ENCODE data around the gene SPPL3.
A peak's percentile ranks its signal among the peaks of the same experiment; 100 is the strongest.
"Not testable (repeated sequence)": the region's sequence is repeated elsewhere in the genome, so short reads cannot be mapped to it uniquely, and the experiment has no call there.

Gene SPPL3, protein sequence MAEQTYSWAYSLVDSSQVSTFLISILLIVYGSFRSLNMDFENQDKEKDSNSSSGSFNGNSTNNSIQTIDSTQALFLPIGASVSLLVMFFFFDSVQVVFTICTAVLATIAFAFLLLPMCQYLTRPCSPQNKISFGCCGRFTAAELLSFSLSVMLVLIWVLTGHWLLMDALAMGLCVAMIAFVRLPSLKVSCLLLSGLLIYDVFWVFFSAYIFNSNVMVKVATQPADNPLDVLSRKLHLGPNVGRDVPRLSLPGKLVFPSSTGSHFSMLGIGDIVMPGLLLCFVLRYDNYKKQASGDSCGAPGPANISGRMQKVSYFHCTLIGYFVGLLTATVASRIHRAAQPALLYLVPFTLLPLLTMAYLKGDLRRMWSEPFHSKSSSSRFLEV

DNA sequence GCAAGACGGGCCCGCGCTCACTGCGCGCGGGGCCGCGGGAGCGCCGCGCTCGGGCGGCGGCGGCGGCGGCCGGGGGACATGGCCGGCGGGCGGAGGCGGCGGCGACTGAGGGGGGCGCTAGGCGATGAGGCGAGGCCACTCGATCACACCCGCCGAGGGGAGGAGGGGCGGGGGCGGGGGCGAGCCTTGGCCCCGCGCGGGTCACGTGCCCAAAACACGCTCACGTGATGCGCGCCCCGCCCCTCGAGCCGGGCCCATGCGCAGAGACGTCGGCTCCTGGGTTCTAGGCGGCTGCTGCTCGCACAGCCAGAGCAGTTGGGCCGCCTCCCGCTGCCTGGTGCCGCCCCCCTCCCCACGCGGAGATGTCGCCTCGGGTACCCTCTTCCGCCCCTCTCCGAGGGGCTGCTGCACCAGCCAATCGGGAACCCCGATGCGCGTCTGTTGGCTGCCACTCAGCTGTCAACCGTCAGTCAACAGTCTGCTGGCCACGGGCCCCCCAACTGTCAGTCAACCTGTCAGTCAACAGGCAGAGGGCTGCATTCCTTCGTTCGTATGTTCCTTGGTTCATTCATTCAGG lies at the start of gene SPPL3:
TSS of gene SPPL3 (minus strand) at position 162 of the 577 bp plus-strand sequence. CDS start 491 bp downstream, outside the sequence.
- DNase-seq = peak; percentile 88

DNA sequence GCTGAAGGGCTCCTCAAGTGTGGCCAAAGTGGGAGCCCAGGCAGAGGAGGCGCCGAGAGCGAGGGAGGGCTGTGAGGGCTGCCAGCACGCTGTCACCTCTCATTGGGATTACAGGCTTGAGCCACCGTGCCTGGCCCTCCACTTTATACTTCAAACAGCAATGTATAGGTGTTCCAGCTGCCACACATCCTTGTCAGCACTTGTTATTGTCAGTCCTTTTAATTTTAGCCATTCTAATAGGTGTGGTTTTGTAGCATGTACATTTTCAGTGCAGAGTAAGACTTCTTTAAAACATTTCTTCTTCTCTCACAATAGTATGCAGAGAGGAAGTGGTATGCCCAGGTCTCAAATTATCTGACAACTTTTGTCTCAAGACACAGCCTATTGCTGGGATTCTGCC lies 46.6 kb upstream of the SPPL3 start:
- DNase-seq = no peak

DNA sequence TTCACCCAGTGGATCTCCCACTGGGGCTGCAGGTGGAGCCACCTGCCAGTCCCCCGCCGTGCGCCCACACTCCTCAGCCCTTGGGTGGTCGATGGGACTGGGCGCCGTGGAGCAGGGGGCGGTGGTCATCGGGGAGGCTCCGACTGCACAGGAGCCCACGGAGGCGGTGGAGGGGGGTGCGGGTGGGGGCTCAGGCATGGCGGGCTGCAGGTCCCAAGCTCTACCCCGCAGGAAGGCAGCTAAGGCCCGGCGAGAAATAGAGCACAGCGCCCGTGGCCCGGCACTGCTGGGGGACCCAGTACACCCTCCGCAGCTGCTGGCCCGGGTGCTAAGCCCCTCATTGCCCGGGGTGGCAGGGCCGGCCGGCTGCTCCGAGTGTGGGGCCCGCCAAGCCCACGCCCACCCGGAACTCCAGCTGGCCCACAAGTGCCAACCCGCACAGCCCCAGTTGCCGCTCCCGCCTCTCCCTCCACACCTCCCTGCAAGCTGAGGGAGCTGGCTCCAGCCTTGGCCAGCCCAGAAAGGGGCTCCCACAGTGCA lies 46.2 kb upstream of the SPPL3 start:
- not testable (repeated sequence) for DNase-seq

DNA sequence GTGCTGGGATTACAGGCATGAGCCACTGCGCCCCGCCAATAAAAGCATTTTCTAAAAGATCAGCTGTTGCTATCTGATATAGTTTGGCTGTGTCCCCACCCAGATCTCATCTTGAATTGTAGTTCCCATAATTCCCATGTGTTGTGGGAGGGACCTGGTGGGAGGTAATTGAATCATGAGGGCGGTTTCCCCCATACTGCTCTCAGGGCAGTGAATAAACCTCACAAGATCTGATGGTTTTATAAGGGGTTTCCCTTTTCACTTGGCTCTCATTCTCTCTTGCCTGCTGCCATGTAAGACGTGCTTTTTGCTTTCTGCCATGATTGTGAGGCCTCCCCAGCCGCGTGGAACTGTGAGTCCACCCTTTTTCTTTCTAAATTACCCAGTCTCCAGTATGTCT lies 41.4 kb upstream of the SPPL3 start:
- DNase-seq = peak; percentile 70

DNA sequence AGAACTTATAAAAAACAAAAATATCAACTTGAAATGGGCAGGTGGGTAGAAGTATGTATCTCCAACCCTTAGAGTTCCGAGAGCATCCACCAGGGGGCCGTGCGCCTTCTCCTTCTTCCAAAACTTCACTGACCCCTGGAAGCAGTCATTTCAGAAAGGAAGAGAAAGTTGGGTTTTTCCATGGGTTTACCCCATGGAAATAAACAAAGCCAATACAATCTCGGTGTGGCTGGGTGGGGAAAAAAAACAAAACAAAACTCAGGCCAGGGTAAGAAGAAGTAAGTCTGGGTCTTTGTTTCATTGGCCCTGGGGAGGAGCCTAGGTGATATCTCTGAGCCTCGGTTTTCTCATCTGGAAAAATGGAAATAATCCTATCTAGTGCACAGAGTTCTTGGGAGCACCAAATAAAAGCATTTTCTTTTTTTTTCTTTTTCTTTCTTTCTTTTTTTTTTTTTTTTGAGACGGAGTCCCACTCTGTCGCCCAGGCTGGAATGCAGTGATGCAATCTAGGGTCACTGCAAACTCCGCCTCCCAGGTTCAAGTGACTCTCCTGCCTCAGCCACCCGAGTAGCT lies 40.6 kb upstream of the SPPL3 start:
- peak; percentile 91 for DNase-seq

DNA sequence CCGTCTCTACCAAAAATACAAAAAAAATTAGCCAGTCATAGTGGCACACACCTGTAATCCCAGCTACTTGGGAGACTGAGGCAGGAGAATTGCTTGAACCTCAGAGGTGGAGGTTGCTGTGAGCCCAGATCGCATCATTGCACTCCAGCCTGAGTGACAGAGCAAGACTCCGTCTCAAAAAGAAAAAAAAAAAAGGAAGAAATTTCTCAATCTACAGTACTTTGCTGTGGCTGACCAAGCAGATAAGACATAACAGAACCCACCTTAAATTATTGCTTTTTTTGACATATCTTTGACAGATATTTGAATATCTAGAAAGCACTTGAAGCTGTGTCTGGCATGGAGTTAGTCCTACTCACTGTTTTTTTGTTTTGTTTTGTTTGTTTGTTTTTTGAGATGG lies 39.3 kb upstream of the SPPL3 start:
- DNase-seq = peak; percentile 31

DNA sequence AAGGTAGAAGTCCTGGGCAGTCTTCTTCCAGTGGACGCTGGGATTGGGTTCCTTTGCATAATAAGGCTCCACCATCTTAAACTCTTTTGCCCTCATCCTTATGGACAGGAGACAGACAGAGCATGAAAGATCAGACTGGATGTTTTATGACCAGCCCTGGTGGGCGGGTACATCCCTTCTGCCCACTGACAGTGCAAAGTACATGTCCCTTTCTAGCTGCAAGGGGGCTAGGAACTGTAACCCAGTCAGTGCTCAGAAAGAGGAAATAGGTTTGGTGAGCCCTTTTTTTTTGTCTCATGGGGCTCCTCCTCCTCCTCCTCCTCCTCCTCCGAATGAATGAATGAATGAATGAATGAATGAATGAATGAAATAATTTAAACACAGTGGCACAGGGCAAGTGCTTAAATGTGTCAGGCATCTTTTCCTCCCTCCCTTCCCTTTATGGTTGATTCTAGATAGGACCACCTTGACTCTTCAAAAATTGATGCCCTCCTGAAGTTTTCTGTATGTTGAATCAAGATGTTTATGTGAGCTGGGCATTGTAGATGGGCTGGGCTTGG lies 37.8 kb upstream of the SPPL3 start:
- peak; percentile 50 for DNase-seq

DNA sequence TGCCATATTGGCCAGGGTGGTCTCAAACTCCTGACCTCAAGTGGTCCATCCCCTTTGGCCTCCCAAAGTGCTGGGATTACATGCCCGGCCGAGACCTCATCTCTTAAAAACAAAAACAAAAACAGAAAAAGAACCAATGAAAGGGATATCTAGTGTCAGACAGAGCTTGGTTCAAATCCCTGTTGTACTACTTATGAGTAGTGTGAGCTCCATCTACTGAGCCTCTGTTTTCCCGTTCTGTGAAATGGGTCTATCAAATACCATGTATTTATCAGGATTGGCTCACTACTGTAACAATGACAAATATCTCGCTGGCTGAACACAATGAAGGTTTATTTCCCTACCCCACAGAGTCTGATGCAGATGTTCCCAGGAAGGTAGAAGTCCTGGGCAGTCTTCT lies 37.3 kb upstream of the SPPL3 start:
- DNase-seq = no peak

DNA sequence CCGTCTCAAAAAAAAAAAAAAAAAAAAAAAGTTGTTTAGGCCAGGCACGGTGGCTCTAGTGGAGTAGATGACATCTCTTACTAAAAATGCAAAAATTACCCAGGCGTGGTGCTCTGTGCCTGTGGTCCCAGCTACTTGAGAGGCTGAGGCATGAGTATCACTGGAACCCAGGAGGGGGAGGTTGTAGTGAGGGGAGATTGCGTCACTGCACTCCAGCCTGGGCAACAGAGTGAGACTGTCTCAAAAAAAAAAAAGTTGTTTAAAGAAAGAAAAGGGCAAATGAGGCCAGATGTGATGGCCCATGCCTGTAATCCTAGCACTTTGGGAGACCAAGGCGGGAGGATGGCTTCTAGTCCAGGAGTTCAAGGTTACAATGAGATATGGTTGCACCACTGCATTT lies 36.6 kb upstream of the SPPL3 start:
- peak; percentile 27 for DNase-seq

DNA sequence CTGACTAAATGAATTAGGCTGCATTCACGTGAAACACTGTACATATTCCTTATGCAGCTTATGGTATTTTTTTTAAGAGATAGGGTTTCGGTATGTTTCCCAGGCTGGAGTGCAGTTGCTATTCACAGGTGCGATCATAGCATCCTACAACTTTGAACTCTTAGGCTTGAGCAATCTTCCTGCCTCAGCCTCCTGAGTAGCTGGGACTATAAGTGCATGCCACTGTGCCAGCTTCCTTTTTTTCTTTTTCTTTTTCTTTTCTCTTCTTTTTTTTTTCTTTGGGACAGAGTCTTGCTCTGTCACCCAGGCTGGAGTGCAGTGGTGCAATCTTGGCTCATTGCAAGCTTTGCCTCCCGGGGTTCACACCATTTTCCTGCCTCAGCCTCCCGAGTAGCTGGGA lies 35.8 kb upstream of the SPPL3 start:
- peak; percentile 46 for DNase-seq

DNA sequence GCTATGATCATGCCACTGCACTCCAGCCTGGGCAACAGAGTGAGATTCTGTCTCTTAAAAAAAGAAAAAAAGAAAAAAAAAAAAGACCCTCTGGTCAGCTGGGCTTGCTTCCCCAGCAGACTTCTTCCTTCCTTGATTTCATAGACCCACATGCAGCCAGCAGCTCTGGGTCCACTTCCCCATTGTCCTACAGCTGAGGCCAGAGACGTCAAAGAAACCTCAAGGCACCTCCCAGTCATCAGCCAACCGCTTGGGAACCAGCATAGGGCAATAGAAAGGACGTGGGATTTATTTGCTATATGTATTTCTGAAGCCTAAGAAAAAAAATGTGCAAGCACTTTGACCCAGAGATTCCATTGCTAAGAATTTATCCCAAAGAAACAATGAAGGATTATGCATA lies 35.4 kb upstream of the SPPL3 start:
- peak; percentile 94 for DNase-seq

DNA sequence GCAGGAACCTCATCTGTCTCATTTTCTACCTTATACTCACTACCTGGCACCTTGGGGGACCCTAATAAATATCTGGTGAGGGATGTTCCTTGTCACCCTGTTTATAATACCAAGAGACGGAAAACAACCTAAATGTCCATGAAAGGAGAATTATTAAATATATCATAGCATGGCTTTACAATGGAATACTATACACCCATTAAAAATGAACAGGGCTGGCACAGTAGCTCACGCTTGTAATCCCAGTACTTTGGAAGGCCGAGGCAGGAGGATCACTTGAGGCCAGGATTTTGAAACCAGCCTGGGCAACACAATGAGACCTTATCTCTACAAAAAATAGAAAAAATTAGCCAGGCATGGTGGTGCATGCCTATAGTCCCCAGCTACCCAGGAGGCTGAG lies 34.3 kb upstream of the SPPL3 start:
- DNase-seq = no peak

DNA sequence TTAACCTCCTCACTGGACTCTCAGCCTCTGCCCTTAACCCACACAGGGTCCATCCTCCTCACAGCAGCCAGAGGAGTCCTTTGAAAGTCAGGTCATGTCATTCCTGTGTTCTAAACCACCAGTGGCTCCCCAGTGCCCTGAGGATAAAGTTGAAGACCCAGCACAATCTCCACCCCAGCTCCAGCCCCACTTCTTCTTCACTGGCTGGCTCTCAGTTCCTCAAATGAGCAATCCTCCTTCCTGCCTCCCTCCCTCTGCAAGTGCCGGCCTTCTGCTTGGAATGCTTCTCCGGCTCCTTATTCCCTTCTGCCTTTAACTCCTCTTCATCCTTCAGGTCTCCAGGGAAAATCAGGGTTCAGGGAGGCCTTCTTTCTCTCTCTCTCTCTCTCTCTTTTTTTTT lies 32.0 kb upstream of the SPPL3 start:
- peak; percentile 69 for DNase-seq

DNA sequence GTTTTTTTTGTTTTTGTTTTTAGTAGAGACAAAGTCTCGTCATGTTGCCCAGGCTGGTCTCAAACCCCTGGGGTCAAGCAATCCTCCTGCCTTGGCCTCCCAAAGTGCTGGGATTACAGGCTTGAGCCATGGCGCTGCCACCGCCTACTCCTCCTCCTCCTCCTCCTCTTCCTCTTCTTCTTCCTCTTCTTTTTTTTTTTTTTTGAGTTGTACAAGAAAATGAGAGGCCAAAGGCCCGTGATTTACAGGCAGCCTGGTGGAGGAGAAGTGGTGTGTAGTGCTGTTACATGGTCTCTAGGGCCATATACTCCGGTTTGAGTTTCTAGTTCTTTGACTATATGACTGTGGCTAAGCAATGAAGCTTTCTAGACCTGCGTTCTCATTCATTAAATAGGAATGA lies 29.6 kb upstream of the SPPL3 start:
- DNase-seq = no peak

DNA sequence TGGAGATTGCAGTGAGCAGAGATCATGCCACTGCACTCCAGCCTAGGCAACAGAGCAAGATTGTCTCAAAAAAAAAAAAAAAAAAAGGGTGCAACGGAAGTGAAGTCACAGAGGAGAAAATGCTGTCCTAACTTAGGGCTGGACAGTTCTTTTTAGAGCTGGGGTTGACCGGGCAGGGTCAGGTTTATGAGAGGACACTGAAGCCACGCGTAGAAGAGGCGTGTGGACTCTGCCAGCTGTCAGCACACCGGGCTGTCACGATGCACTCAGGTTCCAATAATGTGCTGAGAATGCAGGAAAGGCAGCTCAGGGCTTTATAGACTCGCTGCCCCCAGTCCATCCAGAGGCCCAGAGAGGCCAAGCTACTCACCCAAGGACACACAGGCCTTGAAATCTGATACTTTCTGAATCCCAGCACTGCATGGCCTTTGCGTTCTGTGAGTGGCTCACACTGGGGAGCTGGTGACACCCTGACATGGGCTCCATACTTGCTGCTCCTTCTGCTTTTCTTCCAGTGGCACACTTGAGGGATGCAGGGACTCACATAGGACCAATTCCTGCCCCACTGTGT lies 28.9 kb upstream of the SPPL3 start:
- DNase-seq = no peak

DNA sequence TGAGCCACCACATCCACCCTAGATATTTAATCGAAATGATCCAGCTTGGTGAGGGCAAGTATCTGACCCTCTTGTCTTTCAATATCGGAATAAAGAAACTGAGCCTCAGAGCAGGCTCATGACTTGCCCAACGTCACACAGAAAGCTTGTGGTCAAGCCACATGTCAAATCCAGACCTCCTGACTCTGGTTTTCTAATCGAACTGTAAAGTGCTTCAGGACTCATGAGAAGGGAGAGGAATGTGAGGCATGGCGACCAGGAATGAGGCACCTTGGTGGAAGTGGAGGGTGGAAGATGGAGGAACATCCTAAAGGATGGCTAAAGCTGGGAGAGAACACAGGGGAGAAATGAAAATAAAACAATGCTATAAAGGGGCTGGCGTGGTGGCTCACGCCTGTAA lies 27.9 kb upstream of the SPPL3 start:
- DNase-seq = no peak

DNA sequence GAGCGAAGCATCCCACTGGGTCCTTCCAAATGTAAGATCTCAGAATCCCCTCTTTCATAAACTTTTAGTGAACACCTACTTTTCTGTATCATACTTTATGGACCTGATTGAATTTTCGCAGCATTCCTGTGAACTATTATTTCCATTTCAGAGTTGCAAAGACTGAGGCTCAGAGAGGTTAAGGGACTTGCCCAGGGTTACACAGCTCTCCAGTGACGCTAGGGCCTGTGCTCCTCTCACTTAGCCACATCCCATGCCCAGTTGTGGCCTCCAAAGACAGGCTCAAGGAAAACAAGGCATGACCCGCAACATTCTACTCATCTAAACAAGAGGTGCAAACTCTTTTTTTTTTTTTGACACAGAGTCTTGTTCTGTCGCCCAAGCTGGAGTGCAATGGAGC lies 25.9 kb upstream of the SPPL3 start:
- no peak for DNase-seq

DNA sequence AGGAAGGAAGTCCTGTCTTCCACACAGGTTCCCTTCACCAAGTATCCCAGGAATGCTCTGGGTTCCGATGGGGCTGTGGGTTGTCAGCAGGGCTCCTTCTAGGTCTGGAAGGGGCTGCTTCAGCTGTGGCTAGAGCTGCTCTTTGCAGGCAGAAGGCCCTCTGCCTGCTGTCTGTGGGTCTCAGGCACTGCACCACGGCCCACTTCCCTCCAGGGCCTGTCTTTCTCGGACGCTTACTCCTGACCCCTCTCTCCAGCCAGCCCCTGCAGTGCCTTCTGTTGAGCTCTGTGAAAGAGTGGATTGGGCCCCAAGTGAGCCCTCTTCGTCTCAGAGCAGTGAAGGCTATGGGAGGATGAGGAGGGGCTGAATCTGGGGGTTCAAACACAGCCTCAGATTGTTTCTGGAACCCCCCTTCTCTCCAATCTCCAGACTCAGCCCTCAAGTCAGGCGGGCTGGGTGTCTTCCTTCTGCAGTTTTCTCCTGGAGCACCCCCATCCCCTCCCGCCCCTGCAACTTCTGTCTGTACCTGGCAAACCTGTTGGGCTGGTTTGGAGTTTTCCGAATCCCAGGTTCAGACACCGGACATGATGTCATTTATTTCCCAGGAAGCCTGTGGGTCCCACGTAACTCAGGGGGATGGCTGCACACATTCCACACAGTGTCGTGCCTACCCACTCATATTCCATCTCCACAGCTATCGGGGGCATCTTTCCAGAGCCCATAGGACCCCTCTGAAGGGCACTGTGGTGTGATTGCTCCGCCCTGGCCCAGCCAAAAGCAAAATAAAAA lies 24.9 kb upstream of the SPPL3 start:
- DNase-seq = no peak

DNA sequence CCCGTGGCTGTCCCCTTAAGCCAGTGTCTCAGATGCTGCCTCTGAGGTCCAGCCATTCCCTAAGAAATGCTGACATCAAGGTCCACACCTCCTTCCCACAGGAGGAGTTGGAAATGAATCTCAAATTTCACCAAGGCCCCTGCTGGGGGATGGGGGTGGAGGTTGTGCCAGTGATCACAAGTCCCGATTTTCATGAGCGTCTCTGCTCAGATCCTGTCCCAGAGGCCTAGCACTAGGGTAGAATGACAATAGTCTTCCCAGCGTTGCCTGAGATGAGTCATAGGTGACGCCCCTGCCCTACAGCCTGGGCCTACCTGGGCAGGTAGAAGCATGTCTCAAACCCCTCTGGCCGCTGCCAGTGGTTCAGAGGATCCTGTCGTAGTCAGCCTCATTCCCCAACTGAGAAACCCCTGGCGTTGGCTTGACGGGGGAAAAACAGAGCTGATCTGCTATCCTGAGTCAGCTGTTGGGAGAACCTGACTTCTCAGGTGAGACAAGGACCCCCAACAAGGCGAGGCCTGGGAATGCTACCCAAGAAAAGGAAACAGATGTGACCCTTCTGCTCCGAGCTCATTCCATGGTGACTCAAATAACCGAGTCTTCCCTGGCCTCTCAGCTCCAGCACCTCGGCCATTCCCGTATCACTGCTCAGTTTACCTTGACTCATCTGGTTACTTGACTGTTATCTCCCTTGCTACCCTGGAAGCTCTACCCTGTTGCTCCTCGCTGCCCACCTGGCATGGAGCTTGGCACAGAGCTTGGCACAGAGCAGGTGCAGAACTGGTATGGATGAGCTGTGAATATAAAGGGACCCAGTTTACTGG lies 21.8 kb upstream of the SPPL3 start:
- DNase-seq = no peak

DNA sequence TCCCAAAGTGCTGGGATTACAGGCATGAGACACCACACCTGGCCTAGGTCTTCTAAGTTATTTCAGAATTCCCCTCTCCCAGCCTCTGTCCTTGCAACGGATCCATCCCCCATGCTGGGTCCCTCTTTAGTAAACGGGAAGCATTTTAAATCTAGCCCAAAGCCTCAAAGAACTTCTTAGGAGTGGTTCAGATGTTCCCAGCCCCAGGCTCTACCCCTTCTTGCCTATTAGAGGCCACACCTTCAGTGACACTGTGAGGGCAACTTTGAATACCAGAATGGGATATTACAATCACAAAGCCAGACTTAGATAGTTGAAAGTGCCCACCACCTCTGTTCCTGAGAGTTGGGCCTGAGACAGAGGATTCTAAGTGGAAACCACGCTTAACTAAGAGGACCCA lies 18.1 kb upstream of the SPPL3 start:
- no peak for DNase-seq

DNA sequence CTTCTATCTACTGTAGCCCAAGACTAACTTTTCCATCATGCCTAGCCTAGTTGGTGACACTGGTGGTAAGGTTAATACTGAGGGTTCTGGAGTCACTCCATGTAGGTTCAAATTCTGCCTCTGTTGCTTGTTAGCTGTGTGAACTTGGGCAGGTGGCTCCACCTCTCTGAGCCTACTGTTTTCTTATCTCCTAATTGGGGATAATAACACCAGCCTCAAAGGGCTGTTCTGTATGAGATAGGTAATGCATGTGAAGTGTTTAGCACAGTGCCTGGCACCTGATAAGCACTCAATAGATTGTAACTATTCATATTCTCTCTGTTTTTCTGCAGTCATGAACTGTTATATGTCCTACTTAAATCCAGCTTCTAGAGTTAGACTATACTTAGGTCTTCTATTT lies 17.5 kb upstream of the SPPL3 start:
- DNase-seq = no peak

DNA sequence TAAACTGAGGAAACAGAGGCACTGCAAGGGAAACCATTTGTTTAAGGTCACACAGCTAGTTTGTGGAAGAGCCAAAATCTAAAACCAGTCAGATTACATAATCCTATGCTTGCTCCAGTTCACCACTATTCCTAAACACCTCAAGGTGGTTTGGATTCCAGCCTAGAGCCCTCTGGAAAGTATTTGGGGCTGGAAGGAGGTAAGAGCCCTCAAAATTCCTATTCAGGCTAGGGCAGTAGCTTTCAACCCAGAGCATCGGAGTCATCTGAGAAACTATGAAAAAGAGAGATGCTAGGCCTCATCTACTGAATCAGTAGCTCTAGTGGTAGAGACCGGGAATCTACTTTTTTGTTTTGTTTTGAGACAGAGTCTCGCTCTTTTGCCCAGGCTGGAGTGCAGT lies 16.0 kb upstream of the SPPL3 start:
- no peak for DNase-seq
